HG03280 (cell line): Measurements from ENCODE around the gene CXCR6.
A peak's percentile ranks its signal among the peaks of the same experiment; 100 is the strongest.

Experiments used
- ATAC-seq: cut with Tn5 transposase; IDR thresholded peaks from one replicate; pipeline ENCODE4 v1.9.1; 2021; ENCODE audit warnings: mild to moderate bottlenecking, moderate library complexity; ENCODE audit not compliant: unreplicated experiment

The CXCR6 gene

DNA sequence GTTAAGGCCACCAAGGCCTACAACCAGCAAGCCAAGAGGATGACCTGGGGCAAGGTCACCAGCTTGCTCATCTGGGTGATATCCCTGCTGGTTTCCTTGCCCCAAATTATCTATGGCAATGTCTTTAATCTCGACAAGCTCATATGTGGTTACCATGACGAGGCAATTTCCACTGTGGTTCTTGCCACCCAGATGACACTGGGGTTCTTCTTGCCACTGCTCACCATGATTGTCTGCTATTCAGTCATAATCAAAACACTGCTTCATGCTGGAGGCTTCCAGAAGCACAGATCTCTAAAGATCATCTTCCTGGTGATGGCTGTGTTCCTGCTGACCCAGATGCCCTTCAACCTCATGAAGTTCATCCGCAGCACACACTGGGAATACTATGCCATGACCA, 3.6 kb downstream of the CXCR6 start:
- ATAC-seq = no peak

DNA sequence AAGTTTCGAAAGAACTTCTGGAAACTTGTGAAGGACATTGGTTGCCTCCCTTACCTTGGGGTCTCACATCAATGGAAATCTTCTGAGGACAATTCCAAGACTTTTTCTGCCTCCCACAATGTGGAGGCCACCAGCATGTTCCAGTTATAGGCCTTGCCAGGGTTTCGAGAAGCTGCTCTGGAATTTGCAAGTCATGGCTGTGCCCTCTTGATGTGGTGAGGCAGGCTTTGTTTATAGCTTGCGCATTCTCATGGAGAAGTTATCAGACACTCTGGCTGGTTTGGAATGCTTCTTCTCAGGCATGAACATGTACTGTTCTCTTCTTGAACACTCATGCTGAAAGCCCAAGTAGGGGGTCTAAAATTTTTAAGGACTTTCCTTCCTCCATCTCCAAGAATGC, 4.1 kb downstream of the CXCR6 start:
- no peak for ATAC-seq

DNA sequence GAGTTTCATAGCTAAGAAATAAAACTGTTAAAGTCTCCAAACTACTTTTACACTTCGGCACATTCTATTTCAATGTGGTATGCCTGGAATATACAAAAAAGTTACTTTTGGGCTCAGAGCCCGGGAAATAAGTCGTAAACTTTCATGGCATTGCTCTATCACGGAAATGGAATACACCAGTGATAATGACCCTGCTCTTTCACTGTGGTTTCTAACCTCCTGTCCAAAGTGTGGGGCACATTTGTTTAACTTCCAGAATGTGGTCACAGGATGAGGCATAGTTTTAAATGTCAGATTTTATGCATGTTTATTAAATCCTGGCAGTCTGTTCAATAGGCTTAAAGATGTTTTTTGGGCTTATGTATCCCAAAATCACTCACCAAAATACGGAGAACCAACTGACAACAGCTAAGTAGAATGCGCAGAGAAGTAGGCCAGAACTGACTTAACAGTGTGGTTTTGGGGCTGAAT, 5.1 kb downstream of the CXCR6 start:
- no peak for ATAC-seq

DNA sequence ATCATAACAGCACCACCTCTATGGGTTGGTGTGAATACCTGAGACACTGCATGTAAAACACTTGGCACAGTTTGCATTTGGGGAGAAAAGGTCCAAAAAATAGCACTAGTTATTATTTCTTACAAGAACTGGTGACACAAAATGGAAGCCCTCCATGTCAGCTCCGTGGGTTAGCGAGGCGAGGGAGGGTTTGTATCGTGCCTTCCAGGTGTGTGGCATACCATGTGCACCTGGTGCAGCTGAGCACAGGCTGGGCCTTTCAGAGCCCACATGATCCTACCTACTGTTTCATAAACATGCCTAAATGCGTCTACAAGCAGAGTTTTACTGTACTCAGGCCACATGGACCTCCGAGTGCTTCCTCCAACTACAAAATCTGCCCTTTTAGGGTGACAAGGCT, 5.6 kb downstream of the CXCR6 start:
- ATAC-seq = no peak

DNA sequence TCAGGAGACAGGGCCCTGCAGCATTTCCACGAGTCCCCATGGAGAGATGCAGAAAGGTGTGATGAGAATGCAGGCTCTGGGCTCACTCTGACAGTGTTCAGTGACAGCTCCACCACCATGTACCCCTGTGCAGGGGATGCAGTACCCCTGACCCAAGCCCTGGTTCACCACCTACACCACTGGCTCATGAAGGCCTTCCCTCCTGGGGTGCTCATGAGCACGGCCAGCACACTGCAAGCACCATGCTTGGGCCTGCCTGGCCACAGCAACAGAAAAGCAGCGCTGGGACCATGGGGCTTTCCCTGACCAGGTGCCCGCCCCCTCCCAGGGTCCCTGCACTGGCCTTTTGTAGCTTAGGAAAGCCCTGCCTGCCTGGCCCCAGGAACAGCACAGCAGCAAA, 6.2 kb downstream of the CXCR6 start:
- no peak for ATAC-seq

DNA sequence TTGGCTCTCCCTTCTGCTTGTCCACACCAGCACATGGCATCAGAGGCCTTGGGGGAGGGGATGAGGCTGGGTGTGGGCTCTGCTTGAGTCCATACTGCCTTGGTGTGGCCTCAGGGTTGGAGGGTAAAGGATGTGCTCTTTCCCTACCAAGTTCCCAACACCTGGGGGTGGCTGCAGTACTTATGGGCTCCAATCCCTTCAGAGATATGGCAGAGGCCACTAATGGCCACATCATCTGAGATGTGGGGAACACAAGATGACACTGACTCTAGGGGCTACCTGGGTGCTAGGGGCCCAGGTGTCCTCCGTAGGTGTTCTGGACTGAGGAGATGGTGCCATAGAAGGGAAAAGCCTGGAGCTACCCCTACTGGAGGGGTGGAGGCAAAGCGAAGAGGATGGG, 6.9 kb downstream of the CXCR6 start:
- ATAC-seq = no peak

DNA sequence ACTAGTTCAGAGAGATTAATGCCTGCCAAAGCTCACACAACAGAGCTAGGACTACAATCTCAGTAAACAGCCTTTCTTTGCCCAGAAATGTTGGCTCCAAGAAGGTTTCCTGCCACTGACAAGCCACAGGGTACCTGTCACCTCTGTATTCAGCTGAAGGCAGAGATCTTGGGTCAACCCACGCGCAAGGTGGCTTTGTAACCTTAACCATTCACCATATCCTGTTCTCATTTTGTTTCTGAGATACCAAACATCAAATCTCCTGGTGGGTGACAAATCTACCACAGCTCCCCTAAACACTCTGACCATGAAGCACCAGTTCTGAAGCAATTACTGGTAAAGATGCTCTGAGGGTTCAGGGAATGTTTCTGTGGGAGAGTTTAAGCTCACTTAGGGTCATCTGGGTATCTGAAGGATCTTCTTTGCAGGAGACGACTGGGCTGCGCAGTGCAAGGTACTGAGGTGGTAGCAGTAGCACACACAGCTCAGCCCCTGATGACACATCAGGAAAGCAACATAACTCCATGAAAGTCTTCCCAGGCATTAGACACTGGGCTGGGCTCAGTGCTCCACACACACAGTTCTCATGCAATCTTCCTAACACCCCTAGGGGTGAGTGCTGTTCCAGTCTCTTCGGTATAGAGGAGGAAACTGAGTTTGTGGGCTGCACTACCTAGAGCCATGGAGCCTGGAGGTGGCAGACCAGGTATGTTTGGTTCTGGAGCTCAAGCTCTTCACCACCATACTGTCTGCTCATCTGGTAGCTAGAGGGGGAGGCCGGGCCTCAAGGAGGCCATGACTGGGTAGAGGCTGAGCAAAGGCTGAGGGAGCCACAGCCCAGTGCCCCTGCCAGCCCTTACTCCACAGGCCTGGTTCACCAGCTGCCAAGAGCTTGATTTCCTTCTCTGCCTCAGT, 7.7 kb downstream of the CXCR6 start:
- no peak for ATAC-seq

DNA sequence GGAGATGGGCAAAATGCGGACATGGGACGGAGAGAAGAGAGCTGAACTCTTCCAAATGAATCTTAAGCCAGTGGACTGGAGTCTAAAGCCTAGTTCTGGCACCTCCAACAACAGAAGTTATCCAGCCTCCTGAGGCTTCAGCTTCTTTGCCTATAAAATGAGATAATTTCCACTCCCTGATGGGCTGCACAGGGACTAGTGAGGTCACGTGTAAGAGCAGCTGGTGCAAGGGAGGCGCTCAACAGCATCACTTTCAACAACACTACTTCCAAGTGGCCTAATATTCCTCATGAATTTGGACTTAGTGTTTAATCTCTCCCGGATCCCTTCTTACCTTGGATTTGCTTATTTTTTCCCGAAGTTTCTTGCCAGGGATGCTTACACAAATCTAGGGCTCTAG, 8.7 kb downstream of the CXCR6 start:
- no peak for ATAC-seq

DNA sequence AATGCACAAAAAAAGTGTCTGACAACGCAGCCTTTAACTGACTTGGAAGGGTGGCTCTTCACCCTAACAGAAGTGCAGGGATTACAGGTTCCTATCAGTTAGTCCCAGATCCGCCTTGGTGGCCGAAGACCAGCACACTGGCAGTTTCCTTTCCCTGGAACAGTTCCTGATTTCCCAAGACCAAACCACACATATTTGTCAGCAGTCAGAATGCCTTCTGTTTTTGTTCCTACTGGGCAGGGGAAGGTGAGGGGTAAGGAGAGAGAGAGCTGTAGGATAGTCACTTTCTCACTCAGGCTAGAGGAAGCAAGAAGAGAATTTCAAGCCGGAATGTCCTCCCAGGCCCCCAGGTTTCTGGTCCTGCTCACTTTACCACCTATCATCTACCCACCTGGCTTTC, 9.2 kb downstream of the CXCR6 start:
- ATAC-seq = no peak

DNA sequence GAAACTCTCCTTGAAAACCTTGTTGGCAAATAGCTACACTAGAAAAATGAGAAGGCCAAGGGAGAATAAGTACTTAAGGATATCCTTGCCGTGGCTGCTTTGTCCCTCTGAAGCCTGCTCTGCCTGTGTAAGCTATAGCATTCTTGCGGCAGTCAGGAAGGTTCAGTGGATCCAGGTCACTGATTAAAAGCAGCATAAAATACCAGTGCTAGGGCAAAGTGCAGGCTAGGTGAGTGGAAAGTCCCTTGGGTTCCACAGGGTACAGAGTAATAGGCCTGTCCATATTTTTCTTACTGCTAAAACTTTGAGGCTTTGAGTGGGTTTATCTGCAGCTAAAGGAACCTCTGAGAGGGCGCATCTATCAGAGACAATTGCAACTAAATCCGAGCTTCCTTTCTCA, 10.3 kb downstream of the CXCR6 start:
- ATAC-seq = no peak

DNA sequence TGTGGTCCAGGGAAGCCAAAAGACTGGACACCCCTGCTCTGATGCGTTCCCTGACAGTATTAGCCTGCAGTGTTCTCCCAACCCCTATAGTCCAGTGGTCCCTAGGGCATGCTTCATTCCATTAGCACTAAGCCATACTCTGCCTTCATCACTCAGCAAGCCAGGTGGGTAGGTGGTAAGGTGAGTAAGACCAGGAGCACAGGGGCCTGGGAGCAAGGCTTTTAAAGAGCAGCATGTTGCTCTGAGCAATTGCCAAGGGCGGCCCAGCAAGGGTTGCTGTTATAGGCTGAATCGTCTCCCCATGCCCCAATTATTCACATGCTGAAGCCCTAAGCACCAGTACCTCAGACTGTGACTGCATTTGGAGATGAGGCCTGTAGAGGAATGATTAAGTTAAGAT, 11.0 kb downstream of the CXCR6 start:
- ATAC-seq = no peak

DNA sequence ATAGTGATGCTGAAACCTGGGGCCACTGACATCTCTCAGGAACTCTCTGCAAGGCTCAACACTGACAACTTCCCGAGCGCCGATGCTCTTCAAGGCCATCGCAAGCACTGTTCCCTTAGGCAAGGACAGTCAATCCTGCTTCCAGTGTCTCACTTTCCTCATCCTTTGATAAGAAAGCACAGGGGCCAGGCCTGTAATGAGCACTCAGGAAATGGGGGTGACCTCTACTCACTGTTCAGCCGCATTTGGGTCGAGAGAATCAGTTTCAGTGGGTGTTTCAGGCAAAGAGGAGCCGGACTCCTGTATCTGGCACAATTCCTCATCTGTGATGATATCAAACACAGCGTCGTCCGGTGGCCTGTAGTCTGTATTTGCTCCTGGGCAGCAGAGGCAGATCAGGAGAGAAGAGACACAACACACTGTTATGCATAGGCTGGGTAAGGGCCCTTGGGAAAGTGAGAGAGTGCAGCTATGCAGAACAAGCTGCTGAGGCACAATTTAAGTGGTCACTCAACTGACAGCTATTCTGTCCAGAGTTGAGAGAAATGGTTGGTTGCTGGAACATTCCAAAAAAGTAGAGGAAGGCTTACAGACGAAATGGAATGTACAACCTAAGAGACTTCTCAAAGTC, 11.9 kb downstream of the CXCR6 start:
- ATAC-seq = no peak

DNA sequence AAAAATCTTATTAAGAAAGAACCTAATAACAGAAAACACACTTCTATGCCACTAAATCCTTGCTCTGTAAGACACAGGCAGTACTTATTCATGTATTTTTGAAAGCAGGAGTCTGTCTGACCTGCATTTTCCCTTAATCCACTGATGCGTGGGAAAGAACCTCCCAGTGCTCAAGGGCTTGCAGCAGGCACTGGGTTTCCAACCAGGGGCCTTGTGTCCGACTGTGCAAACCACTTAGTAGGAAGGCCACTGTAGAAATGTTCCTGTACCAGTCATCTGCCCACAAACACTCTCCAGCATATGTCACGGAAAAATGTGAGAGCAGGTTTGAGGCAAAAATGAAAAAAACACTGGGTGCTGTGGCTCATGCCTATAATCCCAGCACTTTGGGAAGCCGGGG, 12.4 kb downstream of the CXCR6 start:
- ATAC-seq = no peak

DNA sequence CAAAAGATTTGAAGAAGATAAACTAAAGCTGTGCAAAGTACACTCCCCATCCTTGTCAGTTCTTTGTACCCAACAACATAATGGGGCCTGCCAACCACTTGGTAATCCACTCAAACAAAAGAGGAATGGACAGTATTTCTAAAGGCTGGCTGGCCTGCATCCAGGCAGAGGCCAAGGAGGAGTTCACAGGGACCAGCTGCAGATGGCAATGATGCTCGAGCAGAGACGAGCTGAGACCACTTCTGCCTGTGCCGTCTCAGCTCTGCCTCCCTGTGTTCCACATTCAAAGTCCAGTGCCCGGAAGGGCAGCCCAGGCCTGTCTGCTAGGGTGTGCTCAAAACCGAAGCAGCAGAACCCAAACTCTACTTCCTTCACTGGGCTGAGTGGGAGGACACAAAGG, 14.3 kb downstream of the CXCR6 start:
- no peak for ATAC-seq

DNA sequence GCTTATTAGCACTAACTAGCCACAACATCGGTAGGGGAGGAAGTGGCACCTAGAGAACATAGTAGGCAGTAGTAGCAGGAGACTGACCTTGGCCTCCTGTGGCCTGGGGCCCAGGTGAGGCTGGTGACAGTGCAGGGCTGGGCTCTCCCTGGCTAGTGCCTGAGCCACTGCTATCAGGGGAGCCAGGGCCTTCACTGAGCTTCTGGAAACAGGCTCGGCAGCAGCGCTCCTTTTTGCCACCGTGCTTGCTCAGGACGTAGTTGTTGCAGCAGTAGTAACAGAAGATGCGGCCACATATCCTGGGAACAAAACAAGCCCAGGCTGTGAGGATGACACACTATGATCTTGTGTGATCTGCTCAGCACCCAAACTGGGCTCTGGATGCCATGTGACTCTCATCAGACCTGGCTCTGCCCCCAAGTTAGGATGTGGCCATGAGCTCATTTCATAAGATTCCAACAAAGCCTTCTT, 15.1 kb downstream of the CXCR6 start:
- no peak for ATAC-seq

DNA sequence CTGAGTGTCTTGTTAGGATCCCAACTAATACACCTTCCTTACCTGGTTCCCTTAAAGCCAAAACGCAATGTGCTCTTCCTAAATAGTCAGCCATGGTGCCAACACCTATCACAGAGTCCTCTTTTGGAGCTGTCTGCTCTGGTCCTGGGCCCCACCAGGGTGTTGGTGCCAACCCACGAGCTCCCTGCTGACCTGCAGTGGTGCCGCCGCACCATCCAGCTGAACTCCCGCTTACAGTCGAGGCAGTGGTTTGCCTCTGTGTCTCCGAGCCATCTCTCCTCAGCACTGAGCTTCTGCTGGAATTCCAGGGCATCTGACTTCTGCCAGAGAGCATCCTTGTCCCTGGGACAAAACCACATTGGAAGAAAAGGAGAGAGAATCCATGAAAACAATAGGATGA, 15.9 kb downstream of the CXCR6 start:
- no peak for ATAC-seq

DNA sequence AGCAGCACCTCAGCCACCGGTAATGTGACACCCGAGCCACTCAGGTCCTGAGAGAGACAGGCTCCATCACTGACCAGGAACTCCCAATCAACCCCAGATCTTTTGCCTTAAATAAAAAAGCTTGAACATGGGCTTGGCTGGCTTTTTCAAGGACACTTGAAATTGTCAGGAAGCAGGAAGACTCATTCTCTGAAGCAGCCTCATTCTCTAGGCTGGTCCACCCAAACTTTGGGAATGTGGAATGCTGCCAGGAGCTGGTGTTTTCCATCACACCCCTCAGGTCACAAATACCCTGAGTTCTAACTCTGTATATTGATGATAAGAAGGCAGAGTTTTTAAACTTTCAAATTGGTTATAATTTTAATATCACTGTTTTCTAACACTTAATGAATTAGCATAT, 17.0 kb downstream of the CXCR6 start:
- ATAC-seq = no peak

DNA sequence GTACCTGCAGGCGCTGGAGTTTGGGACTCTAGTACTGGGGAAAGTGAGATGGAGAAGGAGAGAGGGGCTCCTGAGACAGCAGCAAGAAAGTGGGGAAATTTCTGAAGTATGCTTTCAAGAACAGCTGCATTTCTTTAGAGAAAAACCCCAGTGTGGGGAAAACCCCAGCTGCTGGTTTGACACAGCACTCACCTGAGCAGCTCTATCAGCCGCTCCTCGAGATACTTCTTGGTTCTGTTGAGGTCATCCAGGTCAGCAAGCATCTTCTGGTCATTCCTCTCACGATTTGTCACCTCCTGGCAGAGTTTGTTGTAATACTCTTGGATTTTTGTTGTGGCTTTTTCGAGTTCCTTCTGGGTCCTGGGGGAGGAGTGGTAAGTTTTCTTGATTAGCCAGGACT, 18.8 kb downstream of the CXCR6 start:
- peak; percentile 59 for ATAC-seq

DNA sequence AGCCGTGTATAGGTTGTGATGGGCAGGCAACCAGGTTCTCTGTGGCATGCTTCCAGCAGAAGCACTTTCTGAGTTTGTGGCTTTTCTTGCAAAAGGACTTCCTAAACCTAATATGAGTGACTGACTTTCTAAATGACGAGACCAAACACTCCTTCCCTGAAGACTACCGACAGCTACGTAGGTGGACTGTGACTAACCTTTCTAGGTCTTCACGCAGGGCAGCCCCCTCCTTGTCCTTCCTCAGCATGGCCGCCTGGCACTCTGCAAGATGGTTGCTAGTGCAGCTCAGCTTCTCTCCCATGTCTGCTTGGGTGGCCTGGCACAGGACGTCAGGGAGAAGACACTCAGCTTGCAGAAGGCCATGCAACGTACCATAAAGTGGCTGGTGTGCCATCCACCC, 20.9 kb downstream of the CXCR6 start:
- ATAC-seq = no peak

DNA sequence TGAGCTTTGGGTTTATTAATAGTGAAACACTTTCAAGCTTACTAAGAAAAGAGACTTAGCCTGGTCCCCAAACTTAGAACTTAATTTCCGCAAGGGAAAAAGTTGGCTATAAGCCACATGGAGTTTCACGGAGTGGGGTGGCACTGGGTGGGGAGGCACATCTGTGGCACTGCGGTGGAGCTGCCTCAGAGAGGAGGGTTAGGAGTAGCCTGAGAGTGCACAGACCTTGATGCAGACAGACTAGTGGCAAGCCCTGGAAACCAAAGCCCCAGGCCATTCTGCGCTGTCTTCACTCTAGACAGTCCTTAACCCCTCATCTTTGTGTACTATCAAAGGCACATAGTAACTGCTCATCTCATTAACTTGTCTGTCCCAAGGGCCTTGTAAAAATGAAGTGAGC, 22.0 kb downstream of the CXCR6 start:
- ATAC-seq = no peak

DNA sequence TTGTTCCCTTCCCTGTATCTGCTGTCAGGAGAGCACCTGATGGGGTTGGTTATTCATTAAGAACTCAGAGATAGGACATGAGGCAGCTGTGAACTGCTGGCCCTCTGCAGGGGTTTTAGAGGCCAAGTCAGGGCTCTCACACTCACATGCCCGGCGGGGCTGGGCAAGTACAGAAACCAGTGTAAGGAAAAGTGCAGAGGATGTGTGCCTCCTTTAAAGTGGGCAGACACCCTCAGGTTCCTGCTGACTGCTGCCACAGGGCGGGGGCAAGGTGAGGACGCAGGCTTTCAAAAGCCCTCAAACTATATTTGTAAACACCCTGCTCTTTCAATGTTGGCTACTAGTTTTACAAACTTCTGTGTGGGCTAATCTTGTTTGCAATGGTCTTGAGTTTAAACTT, 22.4 kb downstream of the CXCR6 start:
- no peak for ATAC-seq

DNA sequence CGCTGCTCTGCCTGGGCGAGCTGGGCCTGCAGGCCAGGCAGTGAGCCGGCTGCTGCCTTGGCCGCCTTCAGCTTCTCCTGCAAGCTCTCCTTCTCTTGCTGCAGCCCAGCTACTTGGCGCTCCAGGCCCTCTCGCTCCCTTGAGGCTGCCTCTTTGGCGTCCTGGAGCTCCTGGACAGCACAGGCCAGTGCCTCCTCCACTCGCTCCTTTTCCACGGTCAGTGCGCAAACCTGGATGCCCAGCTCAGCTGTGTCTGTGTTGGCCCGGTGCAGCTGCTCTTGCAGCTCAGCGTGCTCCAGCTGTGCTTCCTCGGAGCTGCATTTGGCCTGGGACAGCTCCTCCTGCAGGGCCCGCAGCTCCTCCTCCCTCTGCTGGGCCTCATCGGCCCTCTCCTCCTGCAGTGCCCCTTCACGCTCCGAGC, 23.1 kb downstream of the CXCR6 start:
- ATAC-seq = no peak
